ENCODE results near the gene PPP2R2B.

The PPP2R2B gene

DNA sequence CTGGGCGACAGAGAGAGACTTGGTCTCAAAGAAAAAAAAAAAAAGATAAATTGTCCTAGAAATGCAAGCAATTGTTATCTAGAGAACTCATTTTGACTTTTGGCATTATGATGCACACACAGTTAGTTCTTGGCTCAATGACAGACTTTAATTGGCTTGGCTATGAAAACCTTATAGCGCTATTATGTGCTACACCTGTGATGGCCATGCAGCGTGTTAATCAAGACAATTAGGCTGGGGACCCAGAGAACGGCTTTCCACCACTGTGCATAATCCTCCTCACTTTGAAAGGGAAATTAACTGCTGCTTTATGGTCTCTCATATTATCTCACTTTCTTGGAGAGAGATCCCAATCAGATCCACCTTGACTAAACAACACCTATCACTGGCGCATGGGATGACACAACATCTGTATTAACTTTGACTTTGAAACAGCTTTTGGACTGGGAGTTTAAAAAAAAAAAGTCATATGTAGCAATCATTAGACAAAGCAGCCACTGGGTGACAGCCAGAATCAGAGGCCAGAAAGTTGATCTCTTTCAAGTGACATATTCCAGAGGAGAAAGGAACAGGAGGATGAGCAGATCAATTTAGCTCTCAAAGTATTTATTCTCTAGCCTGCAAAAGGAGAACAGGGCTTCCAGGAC, 132.5 kb downstream of the PPP2R2B start:
- Histone ChIP-seq H3K18ac (ENCODE audit: low read length) (no peak overlapping the region), H4K12ac (ENCODE audit: low read depth, low read length) (no peak overlapping the region), H3K4me1 (ENCODE audit: control insufficient read depth in 1 of 2, insufficient read depth in 2 of 2, low read length in 2 of 2) (no peaks in the 10 kb centered on the region), H3K9ac (ENCODE audit: low read length) (no peak overlapping the region), H2BK5ac (ENCODE audit: low read depth, low read length, poor library complexity) (no peak overlapping the region), H4K91ac (ENCODE audit: low read depth, low read length) (no peak overlapping the region), H3K36me3 (ENCODE audit: control insufficient read depth in 1 of 2, insufficient read depth in 2 of 2, low read length in 2 of 2) (no peaks in the 10 kb centered on the region), H3K27me3 (ENCODE audit: insufficient read depth, low read length) (no peaks in the 10 kb centered on the region), H2AK5ac (ENCODE audit: low read length) (no peak overlapping the region), H3K4me2 (ENCODE audit: low read length) (no peak overlapping the region), H3K4ac (ENCODE audit: low read depth, low read length) (no peak overlapping the region), H2AFZ (ENCODE audit: insufficient read depth, low read length, poor library complexity) (no peak overlapping the region), H3K23ac (ENCODE audit: low read length) (no peak overlapping the region), H3K27ac (ENCODE audit: low read depth, low read length) (no peak overlapping the region), H2BK120ac (ENCODE audit: insufficient read depth, low read length, poor library complexity) (no peak overlapping the region), H2BK12ac (ENCODE audit: low read length) (no peak overlapping the region), H3K79me1 (ENCODE audit: low read length) (no peaks in the 10 kb centered on the region), H3K14ac (ENCODE audit: low read length) (no peak overlapping the region), H3K79me2 (ENCODE audit: control insufficient read depth, insufficient read depth, low read length, poor library complexity) (no peaks in the 10 kb centered on the region), H3K9me3 (ENCODE audit: insufficient read depth, low read depth, low read length) (no peaks in the 10 kb centered on the region), H3K4me3 (ENCODE audit: low read depth, low read length) (no peak overlapping the region), H4K8ac (ENCODE audit: low read depth, low read length) (no peak overlapping the region)
- no CpG with 5 or more reads among the region's 5 CpGs for WGBS (ENCODE audit: extremely low coverage, insufficient coverage, insufficient read length)
- DNase-seq = no peak

DNA sequence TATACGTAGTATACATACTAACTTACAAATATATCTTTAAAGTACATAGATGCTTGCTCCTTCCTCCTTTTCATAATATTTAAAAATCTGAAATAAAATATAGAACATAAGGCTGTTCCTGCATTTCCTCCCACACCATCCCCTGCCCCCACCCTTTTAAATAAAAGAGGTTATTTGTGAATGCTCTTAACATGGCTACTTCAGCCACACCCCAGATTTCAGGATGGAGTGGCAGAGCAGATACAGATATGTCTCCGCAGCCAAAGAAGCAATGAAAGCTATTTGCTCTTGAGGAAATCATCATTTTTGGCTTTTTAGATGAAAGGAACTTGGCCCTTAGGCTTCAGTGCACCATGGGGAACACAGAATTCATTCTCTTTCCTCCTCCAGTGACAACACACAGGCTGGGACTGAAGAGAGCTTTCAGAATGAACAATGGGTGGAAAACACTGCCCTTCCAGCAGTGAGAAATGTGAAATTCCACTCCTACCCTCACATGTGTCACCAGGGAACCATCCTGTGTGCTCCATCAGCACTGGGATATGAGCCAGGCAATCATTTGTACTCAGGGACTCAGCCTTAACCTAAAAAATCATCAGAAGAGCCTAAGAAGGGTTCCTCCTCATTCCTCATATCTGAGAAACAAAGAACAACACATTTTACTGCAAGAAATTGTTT, 134.3 kb downstream of the PPP2R2B start:
- no peaks in the 10 kb centered on the region for H3K27me3 ChIP-seq (ENCODE audit: insufficient read depth, low read length)
- no peak overlapping the region for H4K8ac ChIP-seq (ENCODE audit: low read depth, low read length)
- no peak overlapping the region for H2BK12ac ChIP-seq (ENCODE audit: low read length)
- WGBS (ENCODE audit: extremely low coverage, insufficient coverage, insufficient read length) = no CpG with 5 or more reads among the region's 2 CpGs
- no peak overlapping the region for H2AFZ ChIP-seq (ENCODE audit: insufficient read depth, low read length, poor library complexity)
- no peak overlapping the region for H3K4me2 ChIP-seq (ENCODE audit: low read length)
- no peaks in the 10 kb centered on the region for H3K79me1 ChIP-seq (ENCODE audit: low read length)
- no peak overlapping the region for H2BK5ac ChIP-seq (ENCODE audit: low read depth, low read length, poor library complexity)
- H3K9ac ChIP-seq (ENCODE audit: low read length) = no peak overlapping the region
- no peak overlapping the region for H3K23ac ChIP-seq (ENCODE audit: low read length)
- H3K14ac ChIP-seq (ENCODE audit: low read length) = no peak overlapping the region
- no peak overlapping the region for H3K4me3 ChIP-seq (ENCODE audit: low read depth, low read length)
- H3K79me2 ChIP-seq (ENCODE audit: control insufficient read depth, insufficient read depth, low read length, poor library complexity) = no peaks in the 10 kb centered on the region
- H2AK5ac ChIP-seq (ENCODE audit: low read length) = no peak overlapping the region
- no peaks in the 10 kb centered on the region for H3K36me3 ChIP-seq (ENCODE audit: control insufficient read depth in 1 of 2, insufficient read depth in 2 of 2, low read length in 2 of 2)
- no peak overlapping the region for H4K12ac ChIP-seq (ENCODE audit: low read depth, low read length)
- no peak overlapping the region for H4K91ac ChIP-seq (ENCODE audit: low read depth, low read length)
- DNase-seq = peak in 1 of 2 donors; percentile 3
- H3K4me1 ChIP-seq (ENCODE audit: control insufficient read depth in 1 of 2, insufficient read depth in 2 of 2, low read length in 2 of 2) = no peaks in the 10 kb centered on the region
- no peak overlapping the region for H3K4ac ChIP-seq (ENCODE audit: low read depth, low read length)
- no peak overlapping the region for H2BK120ac ChIP-seq (ENCODE audit: insufficient read depth, low read length, poor library complexity)
- no peak overlapping the region for H3K18ac ChIP-seq (ENCODE audit: low read length)
- H3K9me3 ChIP-seq (ENCODE audit: insufficient read depth, low read depth, low read length) = no peaks in the 10 kb centered on the region
- H3K27ac ChIP-seq (ENCODE audit: low read depth, low read length) = no peak overlapping the region

DNA sequence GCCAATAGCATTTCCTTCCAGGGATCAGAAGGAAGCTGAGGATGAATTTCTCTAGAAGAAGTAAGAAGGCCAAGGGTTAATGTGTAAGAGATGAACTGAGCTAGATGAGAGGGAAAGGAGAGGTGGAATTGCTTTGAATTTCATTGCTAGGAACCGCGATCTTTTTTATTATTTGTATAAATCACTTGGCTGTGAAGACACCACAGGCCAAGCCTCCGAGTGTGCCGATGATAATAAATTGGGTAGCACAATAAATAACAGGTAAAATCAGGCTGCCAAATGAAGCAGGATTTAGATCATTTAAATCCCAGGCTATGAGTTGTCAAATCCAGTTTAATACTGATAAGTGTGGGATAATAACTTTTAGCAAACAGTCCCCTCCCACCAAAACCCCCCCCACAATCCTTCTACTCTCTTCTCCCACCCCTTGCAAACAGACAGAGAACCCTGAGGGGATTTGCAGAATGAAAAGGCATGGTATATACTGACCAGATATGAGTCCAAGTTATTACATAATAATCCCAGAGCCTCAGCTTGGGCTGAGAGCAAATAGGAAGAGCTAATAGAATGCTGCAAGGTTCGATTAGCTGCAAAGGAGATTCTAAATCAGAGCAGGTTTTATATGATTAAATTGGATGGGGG, 143.5 kb downstream of the PPP2R2B start:
- Histone ChIP-seq H4K12ac (ENCODE audit: low read depth, low read length) (no peak overlapping the region), H3K14ac (ENCODE audit: low read length) (no peak overlapping the region), H2AK5ac (ENCODE audit: low read length) (no peak overlapping the region), H2AFZ (ENCODE audit: insufficient read depth, low read length, poor library complexity) (no peak overlapping the region), H3K27me3 (ENCODE audit: insufficient read depth, low read length) (no peaks in the 10 kb centered on the region), H2BK12ac (ENCODE audit: low read length) (no peak overlapping the region), H3K9me3 (ENCODE audit: insufficient read depth, low read depth, low read length) (no peaks in the 10 kb centered on the region), H2BK120ac (ENCODE audit: insufficient read depth, low read length, poor library complexity) (no peak overlapping the region), H3K79me2 (ENCODE audit: control insufficient read depth, insufficient read depth, low read length, poor library complexity) (no peaks in the 10 kb centered on the region), H3K18ac (ENCODE audit: low read length) (no peak overlapping the region), H2BK5ac (ENCODE audit: low read depth, low read length, poor library complexity) (no peak overlapping the region), H3K36me3 (ENCODE audit: control insufficient read depth in 1 of 2, insufficient read depth in 2 of 2, low read length in 2 of 2) (no peaks in the 10 kb centered on the region), H3K23ac (ENCODE audit: low read length) (no peak overlapping the region), H4K8ac (ENCODE audit: low read depth, low read length) (no peak overlapping the region), H3K4me2 (ENCODE audit: low read length) (no peak overlapping the region), H3K4ac (ENCODE audit: low read depth, low read length) (no peak overlapping the region), H3K9ac (ENCODE audit: low read length) (no peak overlapping the region), H3K4me3 (ENCODE audit: low read depth, low read length) (no peak overlapping the region), H3K79me1 (ENCODE audit: low read length) (peaks cover 2% of the 10 kb centered on the region), H3K4me1 (ENCODE audit: control insufficient read depth in 1 of 2, insufficient read depth in 2 of 2, low read length in 2 of 2) (no peaks in the 10 kb centered on the region), H3K27ac (ENCODE audit: low read depth, low read length) (no peak overlapping the region), H4K91ac (ENCODE audit: low read depth, low read length) (no peak overlapping the region)
- DNase-seq = no peak
- no CpG with 5 or more reads among the region's 5 CpGs for WGBS (ENCODE audit: extremely low coverage, insufficient coverage, insufficient read length)

DNA sequence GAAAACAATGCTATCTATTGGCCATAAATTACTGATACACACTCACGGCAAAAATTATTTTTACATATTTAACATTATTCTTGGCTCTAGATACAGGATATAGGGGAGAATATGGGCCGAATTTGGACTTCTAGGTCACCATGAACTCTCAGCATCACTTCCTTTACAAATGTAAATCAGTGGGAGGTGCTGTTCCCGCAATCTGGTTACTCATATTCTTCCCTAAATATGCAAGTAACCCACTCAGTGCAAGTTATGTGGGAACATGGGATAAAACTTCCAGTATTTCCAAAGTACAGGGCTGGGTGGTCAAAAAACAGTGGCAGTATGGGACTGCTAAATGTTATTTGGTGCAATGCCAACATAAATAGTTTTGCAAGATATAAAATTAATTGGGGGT, 145.6 kb downstream of the PPP2R2B start:
- H3K4me1 ChIP-seq (ENCODE audit: control insufficient read depth in 1 of 2, insufficient read depth in 2 of 2, low read length in 2 of 2) = no peaks in the 10 kb centered on the region
- H2BK120ac ChIP-seq (ENCODE audit: insufficient read depth, low read length, poor library complexity) = no peak overlapping the region
- no peak overlapping the region for H2BK5ac ChIP-seq (ENCODE audit: low read depth, low read length, poor library complexity)
- no peak overlapping the region for H3K27ac ChIP-seq (ENCODE audit: low read depth, low read length)
- no peak overlapping the region for H4K12ac ChIP-seq (ENCODE audit: low read depth, low read length)
- no peak overlapping the region for H4K91ac ChIP-seq (ENCODE audit: low read depth, low read length)
- H3K36me3 ChIP-seq (ENCODE audit: control insufficient read depth in 1 of 2, insufficient read depth in 2 of 2, low read length in 2 of 2) = no peaks in the 10 kb centered on the region
- H3K4me2 ChIP-seq (ENCODE audit: low read length) = no peak overlapping the region
- no peak overlapping the region for H3K14ac ChIP-seq (ENCODE audit: low read length)
- no peak overlapping the region for H4K8ac ChIP-seq (ENCODE audit: low read depth, low read length)
- no peaks in the 10 kb centered on the region for H3K79me2 ChIP-seq (ENCODE audit: control insufficient read depth, insufficient read depth, low read length, poor library complexity)
- DNase-seq = no peak
- no peak overlapping the region for H2AFZ ChIP-seq (ENCODE audit: insufficient read depth, low read length, poor library complexity)
- no peak overlapping the region for H3K4me3 ChIP-seq (ENCODE audit: low read depth, low read length)
- H2AK5ac ChIP-seq (ENCODE audit: low read length) = no peak overlapping the region
- no peak overlapping the region for H3K9ac ChIP-seq (ENCODE audit: low read length)
- peaks cover 3% of the 10 kb centered on the region for H3K9me3 ChIP-seq (ENCODE audit: insufficient read depth, low read depth, low read length)
- H3K23ac ChIP-seq (ENCODE audit: low read length) = no peak overlapping the region
- H2BK12ac ChIP-seq (ENCODE audit: low read length) = no peak overlapping the region
- no peaks in the 10 kb centered on the region for H3K27me3 ChIP-seq (ENCODE audit: insufficient read depth, low read length)
- no peak overlapping the region for H3K4ac ChIP-seq (ENCODE audit: low read depth, low read length)
- H3K18ac ChIP-seq (ENCODE audit: low read length) = no peak overlapping the region
- no CpG with 5 or more reads among the region's 3 CpGs for WGBS (ENCODE audit: extremely low coverage, insufficient coverage, insufficient read length)
- peaks cover 2% of the 10 kb centered on the region for H3K79me1 ChIP-seq (ENCODE audit: low read length)

Measured in trophoblast cell (in vitro differentiated cells and primary cell).